Neural cell (in vitro differentiated cells): ENCODE results near the gene KLC1.

Source experiments
- CTCF ChIP-seq: fragments of 450-650 bp; IDR thresholded peaks from 2 replicates; pipeline ENCODE4 v1.5.1; 2014; ENCODE audit warnings: antibody characterized with exemption, mild to moderate bottlenecking, moderate library complexity; ENCODE audit not compliant: poor library complexity, severe bottlenecking
- EP300 ChIP-seq: fragments of 450-650 bp; conservative IDR thresholded peaks from 2 replicates; pipeline ENCODE4 v1.6.1; 2014; ENCODE audit warnings: antibody characterized with exemption, mild to moderate bottlenecking, moderate library complexity; ENCODE audit not compliant: poor library complexity, severe bottlenecking
- EZH2 ChIP-seq: fragments of 200-600, 300-800 bp; shearing (Covaris generic), sonication (generic); IDR thresholded peaks from 2 replicates; pipeline ENCODE4 v1.6.1; 2014; ENCODE audit warnings: antibody characterized with exemption, low read length, borderline replicate concordance, mild to moderate bottlenecking; ENCODE audit not compliant: insufficient read depth, poor library complexity, severe bottlenecking
- MXI1 ChIP-seq: fragments of 450-650 bp; conservative IDR thresholded peaks from 2 replicates; pipeline ENCODE4 v1.6.1; 2014; ENCODE audit warnings: antibody characterized with exemption, mild to moderate bottlenecking; ENCODE audit not compliant: poor library complexity, severe bottlenecking
- REST ChIP-seq: IDR thresholded peaks from 2 replicates; pipeline ENCODE4 v1.6.1; 2012; ENCODE audit warnings: borderline replicate concordance
- SMC3 ChIP-seq: fragments of 450-650 bp; conservative IDR thresholded peaks from 2 replicates; pipeline ENCODE4 v1.6.1; 2014; ENCODE audit warnings: antibody characterized with exemption, mild to moderate bottlenecking, moderate library complexity; ENCODE audit not compliant: poor library complexity

- no peak for TF ChIP-seq EZH2
- no peak for TF ChIP-seq CTCF
- no peak for TF ChIP-seq EP300
- no peak for TF ChIP-seq MXI1
- TF ChIP-seq REST: no peak
- no peak for TF ChIP-seq SMC3
Measured at GRCh38 chr14:103695296-103696069, 66.5 kb downstream of the KLC1 start.
